ENCODE data around the gene NPR1.
"Not testable (repeated sequence)": the region's sequence is repeated elsewhere in the genome, so short reads cannot be mapped to it uniquely, and the experiment has no call there.

The NPR1 gene

GRCh38 chr1:153684892-153685291 is 6.4 kb downstream of the NPR1 start:
- no peak for DNase-seq

- DNase-seq: no peak
These were observed 7.3 kb downstream of the NPR1 start for GRCh38 chr1:153685544-153686340.

GRCh38 chr1:153687346-153688125 is 9.0 kb downstream of the NPR1 start:
- no peak for DNase-seq

GRCh38 chr1:153688276-153688675 is 9.8 kb downstream of the NPR1 start:
- DNase-seq: no peak

GRCh38 chr1:153688736-153689328 is 10.3 kb downstream of the NPR1 start:
- DNase-seq: no peak

GRCh38 chr1:153693466-153693865 is 15.0 kb downstream of the NPR1 start:
- DNase-seq: no peak

- DNase-seq: no peak
These were observed 18.3 kb downstream of the NPR1 start for GRCh38 chr1:153696741-153697140.

GRCh38 chr1:153697191-153698019 is 18.9 kb downstream of the NPR1 start:
- DNase-seq: no peak

GRCh38 chr1:153698020-153698922 is 19.8 kb downstream of the NPR1 start:
- no peak for DNase-seq

- DNase-seq: no peak
These were observed 20.6 kb downstream of the NPR1 start for GRCh38 chr1:153698923-153699714.

GRCh38 chr1:153699768-153700167 is 21.3 kb downstream of the NPR1 start:
- DNase-seq: no peak

GRCh38 chr1:153705484-153705883 is 27.0 kb downstream of the NPR1 start:
- DNase-seq: no peak

- no peak for DNase-seq
These were observed 32.5 kb downstream of the NPR1 start for GRCh38 chr1:153711026-153711425.

GRCh38 chr1:153716211-153716610 is 37.7 kb downstream of the NPR1 start:
- DNase-seq: not testable (repeated sequence)

- DNase-seq: no peak
These were observed 38.8 kb downstream of the NPR1 start for GRCh38 chr1:153717330-153717729.

- DNase-seq: no peak
These were observed 45.2 kb downstream of the NPR1 start for GRCh38 chr1:153723687-153724086.

GRCh38 chr1:153724634-153725033 is 46.1 kb downstream of the NPR1 start:
- not testable (repeated sequence) for DNase-seq

- peak; percentile 99 for DNase-seq
These were observed 49.2 kb downstream of the NPR1 start, which contains the start of gene INTS3 for GRCh38 chr1:153727463-153728304. Gene INTS3, plus strand, starts transcription at chr1:153728050. Its CDS starts 585 bp downstream, at chr1:153728635.

- peak; percentile 27 for DNase-seq
These were observed 50.0 kb downstream of the NPR1 start for GRCh38 chr1:153728305-153729066.
